ENCODE results near the gene PBX1.

GRCh38 chr1:164728719-164729118 is 169.7 kb downstream of the PBX1 start:
- TF ChIP-seq CTCF (IDR thresholded peaks at IDR 0.05): no peak
- TF ChIP-seq POLR2AphosphoS5 (IDR thresholded peaks at IDR 0.05): no peak
- no peak for TF ChIP-seq POLR2A (IDR thresholded peaks at IDR 0.05)
- TF ChIP-seq EP300 (IDR thresholded peaks at IDR 0.05): no peak
